SK-N-SH (cell line): ENCODE results near the gene MXRA8. TPM values are rescaled to one million over a fixed set of nuclear protein-coding genes. Genes with fewer than 3 reads are reported as not detected.

ENCODE experiments used
- CTCF ChIA-PET: fragments of 300-600, 350-600 bp; formaldehyde crosslinking; extraction: SDS; loops from one replicate; lab custom pipeline; 2021; lab: Yijun Ruan, JAX
- POLR2A ChIA-PET: fragments of 350-600 bp; sonication (Branson Sonifier 250); formaldehyde crosslinking; extraction: SDS; loops from one replicate; lab custom pipeline; 2020; ENCODE audit warnings: antibody characterized with exemption, inconsistent platforms; lab: Yijun Ruan, JAX
- DNase-seq: peaks from one replicate; pipeline ENCODE4 v3.0.0; 2012
- H2AFZ ChIP-seq: fragments of 200-600 bp; sonication (generic); 2 replicates; pipeline ENCODE4 v1.8.1; 2016; ENCODE audit warnings: antibody characterized with exemption, mild to moderate bottlenecking, low read depth
- H3F3A ChIP-seq: fragments of 200-600 bp; sonication (generic); replicated peaks from 2 replicates; pipeline ENCODE3; 2016; ENCODE audit warnings: antibody characterized with exemption, mild to moderate bottlenecking; ENCODE audit not compliant: insufficient read depth
- H3K27ac ChIP-seq, 2 experiments: fragments of 200-500 bp in 1 of 2; fragments of 200-600 bp in 1 of 2; sonication (Bioruptor generic) in 1 of 2; sonication (generic), shearing (Covaris generic) in 1 of 2; 2 replicates each; pipeline versions ENCODE4 v1.5.1 to v1.6.1; 2014 to 2016; ENCODE audit warnings: low read depth in 2 of 2, inconsistent platforms in 1 of 2, low read length in 1 of 2, mild to moderate bottlenecking in 1 of 2, mixed read lengths in 1 of 2
- H3K27me3 ChIP-seq: fragments of 200-600 bp; sonication (generic), shearing (Covaris generic); 2 replicates; pipeline ENCODE4 v1.6.1; 2016; ENCODE audit warnings: mixed run types; ENCODE audit not compliant: insufficient read depth
- H3K36me3 ChIP-seq, 2 experiments: fragments of 200-500 bp in 1 of 2; fragments of 200-600 bp in 1 of 2; sonication (Bioruptor generic) in 1 of 2; sonication (generic) in 1 of 2; replicated peaks in 1 of 2; 2 replicates each; pipeline versions ENCODE3 to v1.5.1; 2014 to 2016; ENCODE audit warnings: low read length in 1 of 2, mild to moderate bottlenecking in 1 of 2; ENCODE audit not compliant: insufficient read depth in 2 of 2, control insufficient read depth in 1 of 2
- H3K4me1 ChIP-seq, 2 experiments: fragments of 200-500 bp in 1 of 2; fragments of 200-600 bp in 1 of 2; sonication (Bioruptor generic) in 1 of 2; sonication (generic), shearing (Covaris generic) in 1 of 2; 2 replicates each; pipeline versions ENCODE4 v1.5.1 to v1.6.1; 2014 to 2016; ENCODE audit warnings: low read depth in 1 of 2, low read length in 1 of 2, mixed run types in 1 of 2; ENCODE audit not compliant: insufficient read depth in 2 of 2, control insufficient read depth in 1 of 2
- H3K4me2 ChIP-seq: fragments of 200-600 bp; sonication (generic), shearing (Covaris generic); 2 replicates; pipeline ENCODE4 v1.6.1; 2017; ENCODE audit warnings: mixed run types
- H3K4me3 ChIP-seq, 2 experiments: fragments of 200-500 bp in 1 of 2; fragments of 200-600 bp in 1 of 2; sonication (Bioruptor generic) in 1 of 2; sonication (generic), shearing (Covaris generic) in 1 of 2; 2 replicates each; pipeline versions ENCODE4 v1.5.1 to v1.8.1; 2014 to 2016; ENCODE audit warnings: low read depth in 2 of 2, inconsistent platforms in 1 of 2, low read length in 1 of 2, mild to moderate bottlenecking in 1 of 2, mixed read lengths in 1 of 2, moderate library complexity in 1 of 2
- H3K79me2 ChIP-seq: fragments of 200-600 bp; sonication (generic); 2 replicates; pipeline ENCODE4 v1.8.1; 2017; ENCODE audit warnings: mild to moderate bottlenecking; ENCODE audit not compliant: insufficient read depth
- H3K9ac ChIP-seq: fragments of 200-600 bp; sonication (generic); 2 replicates; pipeline ENCODE4 v1.6.1; 2017; ENCODE audit warnings: mixed run types
- H3K9me2 ChIP-seq: fragments of 200-600 bp; sonication (generic); 2 replicates; pipeline ENCODE4 v1.6.1; 2017; ENCODE audit warnings: mixed run types
- H3K9me3 ChIP-seq: fragments of 200-600 bp; sonication (generic); 2 replicates; pipeline ENCODE4 v1.6.1; 2017; ENCODE audit warnings: mixed run types, mild to moderate bottlenecking, moderate library complexity
- H4K20me1 ChIP-seq: fragments of 200-600 bp; sonication (generic); 2 replicates; pipeline ENCODE4 v1.6.1; 2017; ENCODE audit warnings: mild to moderate bottlenecking, mixed run types; ENCODE audit not compliant: insufficient read depth
- CHD2 ChIP-seq: fragments of 150-350 bp; IDR thresholded peaks from 2 replicates; pipeline ENCODE4 v1.6.1; 2018; ENCODE audit warnings: low read length; ENCODE audit not compliant: partially characterized antibody
- CTCF ChIP-seq: fragments of 200-600 bp; sonication (generic); IDR thresholded peaks from 2 replicates; pipeline ENCODE4 v1.6.1; 2017; ENCODE audit warnings: antibody characterized with exemption, mild to moderate bottlenecking, moderate library complexity
- ELF1 ChIP-seq: IDR thresholded peaks from 2 replicates; pipeline ENCODE4 v1.4.0; 2012
- EZH2phosphoT487 ChIP-seq: fragments of 200-600 bp; sonication (generic); IDR thresholded peaks from 2 replicates; pipeline ENCODE4 v1.6.1; 2017; ENCODE audit warnings: low read depth, mixed run types, mild to moderate bottlenecking, antibody characterized with exemption, moderate library complexity, borderline replicate concordance
- FOSL2 ChIP-seq: IDR thresholded peaks from 2 replicates; pipeline ENCODE4 v1.4.0; 2012; ENCODE audit warnings: low read depth, mild to moderate bottlenecking, moderate library complexity, borderline replicate concordance
- FOXJ3 ChIP-seq: sonication (generic); formaldehyde crosslinking; IDR thresholded peaks from 2 replicates; pipeline ENCODE4 v1.5.1; 2020; ENCODE audit warnings: mild to moderate bottlenecking, missing genetic modification reagents
- JUND ChIP-seq: IDR thresholded peaks from 2 replicates; pipeline ENCODE4 v1.4.0; 2012
- MXI1 ChIP-seq: IDR thresholded peaks from 2 replicates; pipeline ENCODE4 v1.6.1; 2012; ENCODE audit warnings: mild to moderate bottlenecking, low read depth, low read length, improper control_type of control experiment
- NRF1 ChIP-seq: IDR thresholded peaks from 2 replicates; pipeline ENCODE4 v1.6.1; 2012; ENCODE audit warnings: low read depth, mild to moderate bottlenecking, low read length
- SIN3A ChIP-seq: IDR thresholded peaks from 2 replicates; pipeline ENCODE4 v1.6.1; 2012; ENCODE audit warnings: low read depth, mild to moderate bottlenecking, low read length, moderate library complexity, borderline replicate concordance
- YY1 ChIP-seq: IDR thresholded peaks from 2 replicates; pipeline ENCODE4 v1.4.0; 2012; ENCODE audit warnings: low read depth, mild to moderate bottlenecking
- WGBS: methylation state at CpG from one replicate; pipeline ENCODE4 v1.1.6; 2017; ENCODE audit warnings: low lambda C conversion rate; 5-methylcytosine and 5-hydroxymethylcytosine counted together
- polyA plus RNA-seq, 3 experiments: library from polyadenylated mRNA; depleted of rRNA; stranded (reverse); fragments of >200 nt; gene quantifications; 2 replicates each; pipeline ENCODE4 v1.2.3, GENCODE V29; 2012
- TF ChIP-seq, protein P1 (sequence below): IDR thresholded peaks from 2 replicates; pipeline ENCODE4 v1.6.1; 2012; ENCODE audit warnings: mild to moderate bottlenecking, low read depth, low read length, moderate library complexity

MXRA8 gene
- polyA plus RNA-seq, 1 of the 3 experiments (the other 2 are of a cell fraction): 2.5 TPM

DNA sequence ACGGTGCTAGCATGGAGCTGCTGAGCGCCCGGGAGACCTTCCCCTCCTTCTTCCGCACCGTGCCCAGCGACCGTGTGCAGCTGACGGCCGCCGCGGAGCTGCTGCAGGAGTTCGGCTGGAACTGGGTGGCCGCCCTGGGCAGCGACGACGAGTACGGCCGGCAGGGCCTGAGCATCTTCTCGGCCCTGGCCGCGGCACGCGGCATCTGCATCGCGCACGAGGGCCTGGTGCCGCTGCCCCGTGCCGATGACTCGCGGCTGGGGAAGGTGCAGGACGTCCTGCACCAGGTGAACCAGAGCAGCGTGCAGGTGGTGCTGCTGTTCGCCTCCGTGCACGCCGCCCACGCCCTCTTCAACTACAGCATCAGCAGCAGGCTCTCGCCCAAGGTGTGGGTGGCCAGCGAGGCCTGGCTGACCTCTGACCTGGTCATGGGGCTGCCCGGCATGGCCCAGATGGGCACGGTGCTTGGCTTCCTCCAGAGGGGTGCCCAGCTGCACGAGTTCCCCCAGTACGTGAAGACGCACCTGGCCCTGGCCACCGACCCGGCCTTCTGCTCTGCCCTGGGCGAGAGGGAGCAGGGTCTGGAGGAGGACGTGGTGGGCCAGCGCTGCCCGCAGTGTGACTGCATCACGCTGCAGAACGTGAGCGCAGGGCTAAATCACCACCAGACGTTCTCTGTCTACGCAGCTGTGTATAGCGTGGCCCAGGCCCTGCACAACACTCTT, 26.2 kb downstream of the MXRA8 start (continued):
- TF ChIP-seq YY1: no peak
- TF ChIP-seq SIN3A: no peak
- no peak for TF ChIP-seq CTCF
- TF ChIP-seq MXI1: no peak
- TF ChIP-seq, protein P1, sequence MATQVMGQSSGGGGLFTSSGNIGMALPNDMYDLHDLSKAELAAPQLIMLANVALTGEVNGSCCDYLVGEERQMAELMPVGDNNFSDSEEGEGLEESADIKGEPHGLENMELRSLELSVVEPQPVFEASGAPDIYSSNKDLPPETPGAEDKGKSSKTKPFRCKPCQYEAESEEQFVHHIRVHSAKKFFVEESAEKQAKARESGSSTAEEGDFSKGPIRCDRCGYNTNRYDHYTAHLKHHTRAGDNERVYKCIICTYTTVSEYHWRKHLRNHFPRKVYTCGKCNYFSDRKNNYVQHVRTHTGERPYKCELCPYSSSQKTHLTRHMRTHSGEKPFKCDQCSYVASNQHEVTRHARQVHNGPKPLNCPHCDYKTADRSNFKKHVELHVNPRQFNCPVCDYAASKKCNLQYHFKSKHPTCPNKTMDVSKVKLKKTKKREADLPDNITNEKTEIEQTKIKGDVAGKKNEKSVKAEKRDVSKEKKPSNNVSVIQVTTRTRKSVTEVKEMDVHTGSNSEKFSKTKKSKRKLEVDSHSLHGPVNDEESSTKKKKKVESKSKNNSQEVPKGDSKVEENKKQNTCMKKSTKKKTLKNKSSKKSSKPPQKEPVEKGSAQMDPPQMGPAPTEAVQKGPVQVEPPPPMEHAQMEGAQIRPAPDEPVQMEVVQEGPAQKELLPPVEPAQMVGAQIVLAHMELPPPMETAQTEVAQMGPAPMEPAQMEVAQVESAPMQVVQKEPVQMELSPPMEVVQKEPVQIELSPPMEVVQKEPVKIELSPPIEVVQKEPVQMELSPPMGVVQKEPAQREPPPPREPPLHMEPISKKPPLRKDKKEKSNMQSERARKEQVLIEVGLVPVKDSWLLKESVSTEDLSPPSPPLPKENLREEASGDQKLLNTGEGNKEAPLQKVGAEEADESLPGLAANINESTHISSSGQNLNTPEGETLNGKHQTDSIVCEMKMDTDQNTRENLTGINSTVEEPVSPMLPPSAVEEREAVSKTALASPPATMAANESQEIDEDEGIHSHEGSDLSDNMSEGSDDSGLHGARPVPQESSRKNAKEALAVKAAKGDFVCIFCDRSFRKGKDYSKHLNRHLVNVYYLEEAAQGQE: no peak
- TF ChIP-seq, all 33 proteins: peak for 0

DNA sequence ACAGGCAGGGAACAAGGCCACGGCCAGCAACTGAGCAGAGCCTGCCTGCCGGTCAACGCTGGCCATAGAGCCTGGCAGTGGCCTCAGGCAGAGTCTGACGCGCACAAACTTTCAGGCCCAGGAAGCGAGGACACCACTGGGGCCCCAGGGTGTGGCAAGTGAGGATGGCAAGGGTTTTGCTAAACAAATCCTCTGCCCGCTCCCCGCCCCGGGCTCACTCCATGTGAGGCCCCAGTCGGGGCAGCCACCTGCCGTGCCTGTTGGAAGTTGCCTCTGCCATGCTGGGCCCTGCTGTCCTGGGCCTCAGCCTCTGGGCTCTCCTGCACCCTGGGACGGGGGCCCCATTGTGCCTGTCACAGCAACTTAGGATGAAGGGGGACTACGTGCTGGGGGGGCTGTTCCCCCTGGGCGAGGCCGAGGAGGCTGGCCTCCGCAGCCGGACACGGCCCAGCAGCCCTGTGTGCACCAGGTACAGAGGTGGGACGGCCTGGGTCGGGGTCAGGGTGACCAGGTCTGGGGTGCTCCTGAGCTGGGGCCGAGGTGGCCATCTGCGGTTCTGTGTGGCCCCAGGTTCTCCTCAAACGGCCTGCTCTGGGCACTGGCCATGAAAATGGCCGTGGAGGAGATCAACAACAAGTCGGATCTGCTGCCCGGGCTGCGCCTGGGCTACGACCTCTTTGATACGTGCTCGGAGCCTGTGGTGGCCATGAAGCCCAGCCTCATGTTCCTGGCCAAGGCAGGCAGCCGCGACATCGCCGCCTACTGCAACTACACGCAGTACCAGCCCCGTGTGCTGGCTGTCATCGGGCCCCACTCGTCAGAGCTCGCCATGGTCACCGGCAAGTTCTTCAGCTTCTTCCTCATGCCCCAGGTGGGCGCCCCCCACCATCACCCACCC, 27.0 kb downstream of the MXRA8 start, which contains the start of gene TAS1R3:
TSS of gene TAS1R3 (plus strand) at position 213 of the 898 bp plus-strand sequence. CDS start at position 279, 66 bp downstream.
- WGBS: 28% methylated on average over 6 of the region's 41 CpGs
- no peak within 1 kb of the TSS for H3K4me2 ChIP-seq
- H3K9me3 ChIP-seq: no peaks in the 10 kb centered on the region
- CTCF ChIA-PET: interaction anchor here (1.0 to 1.9 kb wide), 5 partner anchors 11 to 40 kb away, joined by 3 to 7 read pairs (median 4); no protein-coding TSS in a partner anchor
- no peaks in the 10 kb centered on the region for H3K27me3 ChIP-seq
- TF ChIP-seq FOSL2: no peak
- no peak for TF ChIP-seq FOXJ3 (CRISPR knock-in tag)
- TF ChIP-seq ELF1: no peak
- no peak for TF ChIP-seq EZH2phosphoT487
- TF ChIP-seq JUND: no peak
- no peak for TF ChIP-seq NRF1
- no peak for TF ChIP-seq CHD2
- TF ChIP-seq, all 33 proteins: peak for 0
- H3F3A ChIP-seq: peaks cover 5% of the 10 kb centered on the region
- H3K36me3 ChIP-seq: peaks cover 0 to 18% of the 10 kb centered on the region in 2 experiments
- H4K20me1 ChIP-seq: no peaks in the 10 kb centered on the region
- H3K79me2 ChIP-seq: peaks cover 6% of the 10 kb centered on the region
- no peak for DNase-seq
- H3K4me1 ChIP-seq: peaks cover 0 to 15% of the 10 kb centered on the region in 2 experiments; a peak in 1 of 4 replicates
- H3K9ac ChIP-seq: no peak within 1 kb of the TSS
- H3K9me2 ChIP-seq: no peaks in the 10 kb centered on the region
- POLR2A ChIA-PET: interaction anchor here (1.1 kb wide), 1 partner anchor 17 kb away, joined by 3 read pairs; no protein-coding TSS in a partner anchor
- no peak within 1 kb of the TSS for H3K4me3 ChIP-seq
- H2AFZ ChIP-seq: no peak within 1 kb of the TSS
- no peak within 1 kb of the TSS for H3K27ac ChIP-seq
